ENCODE data around the gene OR4D1. TPM values are rescaled to one million over a fixed set of nuclear protein-coding genes. Genes with fewer than 3 reads are reported as not detected.

The OR4D1 gene
- total and polyA plus RNA-seq, 2 of the 4 experiments (the other 2 are of a cell fraction): not detected

DNA sequence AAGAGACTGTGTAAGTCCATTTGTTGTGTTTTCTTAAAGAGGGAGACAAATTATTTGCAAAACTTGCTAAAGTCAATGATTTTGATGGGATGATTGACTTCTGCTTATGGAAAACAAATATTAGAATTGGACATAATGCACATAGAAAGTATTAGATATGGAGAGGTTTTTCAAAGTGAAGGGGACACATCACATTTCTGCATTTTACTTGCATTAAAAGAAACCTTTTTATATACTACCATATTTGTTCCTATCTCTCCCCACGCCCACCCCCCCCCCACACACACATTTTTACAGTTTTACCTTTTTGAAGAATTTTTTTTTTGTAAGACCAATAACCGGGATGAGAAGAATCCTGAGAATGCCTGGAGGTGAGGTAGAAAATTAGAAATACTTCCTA lies 10.0 kb downstream of the OR4D1 start:
- DNase-seq (no peak), ATAC-seq (ENCODE audit: low read depth) (no peak)
- H3K56ac ChIP-seq (ENCODE audit: extremely low read depth, insufficient read depth, low read length): no peak overlapping the region
- POLR2A ChIA-PET (ENCODE audit: unreplicated experiment): no interaction called here
- CTCF ChIA-PET: no interaction called here
- H4K5ac ChIP-seq (ENCODE audit: low read depth, low read length): no peak overlapping the region
- no peaks in the 10 kb centered on the region for H3K9me1 ChIP-seq (ENCODE audit: insufficient read depth, low read length)
- intact Hi-C loops (cut with micrococcal nuclease) (no loop called here), in situ Hi-C loops (cut with MboI; ENCODE audit: low sequenced_read_pairs) (no loop called here), dilution Hi-C loops (cut with HindIII; ENCODE audit: low sequenced_read_pairs, unreplicated experiment) (no loop called here)
- H3K4ac ChIP-seq (ENCODE audit: low read depth, low read length): no peak overlapping the region
- H2AK9ac ChIP-seq (replicated peaks; ENCODE audit: low read depth, low read length, poor library complexity): no peak overlapping the region
- H3K4me3 ChIP-seq (ENCODE audit: insufficient read depth, low read depth, low read length): no peak overlapping the region
- no peak overlapping the region for H2BK120ac ChIP-seq (ENCODE audit: low read depth, low read length)
- no peaks in the 10 kb centered on the region for H4K20me1 ChIP-seq (ENCODE audit: insufficient read depth, low read length)
- H3K4me1 ChIP-seq (ENCODE audit: control insufficient read depth, insufficient read depth, low read length): peaks cover 2% of the 10 kb centered on the region; the same call in 1 of the 2 replicates
- no peak overlapping the region for H3K27ac ChIP-seq (ENCODE audit: insufficient read depth, low read length)
- H4K91ac ChIP-seq (ENCODE audit: insufficient read depth, low read depth, low read length): no peak overlapping the region
- H3K9me3 ChIP-seq (ENCODE audit: control insufficient read depth, insufficient read depth, low read length): no peaks in the 10 kb centered on the region
- BruUV-seq (replicated peaks): no TSS peak
- H2BK5ac ChIP-seq (ENCODE audit: low read depth, low read length, poor library complexity, severe bottlenecking): no peak overlapping the region
- H2BK15ac ChIP-seq (ENCODE audit: low read depth, low read length): no peak overlapping the region
- H3K79me1 ChIP-seq (ENCODE audit: low read depth in 1 of 2, low read length in 2 of 2): no peaks in the 10 kb centered on the region
- H4K8ac ChIP-seq (ENCODE audit: low read depth in 2 of 2, low read length in 2 of 2): no peak overlapping the region
- no peaks in the 10 kb centered on the region for H3K36me3 ChIP-seq (ENCODE audit: control insufficient read depth, insufficient read depth, low read length)
- H3K4me2 ChIP-seq (ENCODE audit: low read depth, low read length): no peak overlapping the region
- WGBS, 2 experiments (ENCODE audit: extremely low coverage in 2 of 2, insufficient read length in 1 of 2): no CpG with 5 or more reads among the region's 2 CpGs
- H2AK5ac ChIP-seq (ENCODE audit: low read depth, low read length): no peak overlapping the region
- H3K14ac ChIP-seq (replicated peaks; ENCODE audit: low read depth, low read length): no peak overlapping the region
- H3K27me3 ChIP-seq (ENCODE audit: control insufficient read depth, insufficient read depth, low read length): peaks cover 25% of the 10 kb centered on the region
- no peak overlapping the region for H3K9ac ChIP-seq (ENCODE audit: low read depth, low read length)
- no peak overlapping the region for H2BK20ac ChIP-seq (ENCODE audit: low read depth, low read length)
- no peak overlapping the region for H2AFZ ChIP-seq (replicated peaks; ENCODE audit: low read length, poor library complexity)
- H3K23ac ChIP-seq (ENCODE audit: low read depth, low read length): no peak overlapping the region
- no peak for TF ChIP-seq CHD1 (IDR thresholded peaks at IDR 0.05; ENCODE audit: low read depth, low read length)
- no peak for TF ChIP-seq SMC3 (IDR thresholded peaks at IDR 0.05; ENCODE audit: low read depth, low read length)
- TF ChIP-seq POLR2A (IDR thresholded peaks at IDR 0.05; ENCODE audit: low read depth, low read length): no peak
- no peak for TF ChIP-seq BHLHE40 (IDR thresholded peaks at IDR 0.05; ENCODE audit: low read depth, low read length)
- TF ChIP-seq RAD21 (IDR thresholded peaks at IDR 0.05; ENCODE audit: low read length): no peak
- TF ChIP-seq MAZ (IDR thresholded peaks at IDR 0.05; ENCODE audit: borderline replicate concordance, low read depth, low read length): no peak
- TF ChIP-seq, protein P1, sequence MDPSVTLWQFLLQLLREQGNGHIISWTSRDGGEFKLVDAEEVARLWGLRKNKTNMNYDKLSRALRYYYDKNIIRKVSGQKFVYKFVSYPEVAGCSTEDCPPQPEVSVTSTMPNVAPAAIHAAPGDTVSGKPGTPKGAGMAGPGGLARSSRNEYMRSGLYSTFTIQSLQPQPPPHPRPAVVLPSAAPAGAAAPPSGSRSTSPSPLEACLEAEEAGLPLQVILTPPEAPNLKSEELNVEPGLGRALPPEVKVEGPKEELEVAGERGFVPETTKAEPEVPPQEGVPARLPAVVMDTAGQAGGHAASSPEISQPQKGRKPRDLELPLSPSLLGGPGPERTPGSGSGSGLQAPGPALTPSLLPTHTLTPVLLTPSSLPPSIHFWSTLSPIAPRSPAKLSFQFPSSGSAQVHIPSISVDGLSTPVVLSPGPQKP (IDR thresholded peaks at IDR 0.05; ENCODE audit: borderline replicate concordance, low read depth, low read length): no peak
- TF ChIP-seq RCOR1 (IDR thresholded peaks at IDR 0.05; ENCODE audit: insufficient replicate concordance, low read length): no peak
- no peak for TF ChIP-seq FOS (IDR thresholded peaks at IDR 0.05; ENCODE audit: low read depth, low read length)
- TF ChIP-seq, protein P2, sequence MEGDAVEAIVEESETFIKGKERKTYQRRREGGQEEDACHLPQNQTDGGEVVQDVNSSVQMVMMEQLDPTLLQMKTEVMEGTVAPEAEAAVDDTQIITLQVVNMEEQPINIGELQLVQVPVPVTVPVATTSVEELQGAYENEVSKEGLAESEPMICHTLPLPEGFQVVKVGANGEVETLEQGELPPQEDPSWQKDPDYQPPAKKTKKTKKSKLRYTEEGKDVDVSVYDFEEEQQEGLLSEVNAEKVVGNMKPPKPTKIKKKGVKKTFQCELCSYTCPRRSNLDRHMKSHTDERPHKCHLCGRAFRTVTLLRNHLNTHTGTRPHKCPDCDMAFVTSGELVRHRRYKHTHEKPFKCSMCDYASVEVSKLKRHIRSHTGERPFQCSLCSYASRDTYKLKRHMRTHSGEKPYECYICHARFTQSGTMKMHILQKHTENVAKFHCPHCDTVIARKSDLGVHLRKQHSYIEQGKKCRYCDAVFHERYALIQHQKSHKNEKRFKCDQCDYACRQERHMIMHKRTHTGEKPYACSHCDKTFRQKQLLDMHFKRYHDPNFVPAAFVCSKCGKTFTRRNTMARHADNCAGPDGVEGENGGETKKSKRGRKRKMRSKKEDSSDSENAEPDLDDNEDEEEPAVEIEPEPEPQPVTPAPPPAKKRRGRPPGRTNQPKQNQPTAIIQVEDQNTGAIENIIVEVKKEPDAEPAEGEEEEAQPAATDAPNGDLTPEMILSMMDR (conservative IDR thresholded peaks at IDR 0.05; ENCODE audit: low read depth, low read length): no peak
- TF ChIP-seq, protein P3, sequence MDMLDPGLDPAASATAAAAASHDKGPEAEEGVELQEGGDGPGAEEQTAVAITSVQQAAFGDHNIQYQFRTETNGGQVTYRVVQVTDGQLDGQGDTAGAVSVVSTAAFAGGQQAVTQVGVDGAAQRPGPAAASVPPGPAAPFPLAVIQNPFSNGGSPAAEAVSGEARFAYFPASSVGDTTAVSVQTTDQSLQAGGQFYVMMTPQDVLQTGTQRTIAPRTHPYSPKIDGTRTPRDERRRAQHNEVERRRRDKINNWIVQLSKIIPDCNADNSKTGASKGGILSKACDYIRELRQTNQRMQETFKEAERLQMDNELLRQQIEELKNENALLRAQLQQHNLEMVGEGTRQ (IDR thresholded peaks at IDR 0.05; ENCODE audit: low read depth, low read length): no peak
- TF ChIP-seq MXI1 (IDR thresholded peaks at IDR 0.05; ENCODE audit: borderline replicate concordance, low read depth, low read length): no peak
- TF ChIP-seq CEBPB (IDR thresholded peaks at IDR 0.05; ENCODE audit: low read depth, low read length): no peak
- no peak for TF ChIP-seq NFE2L2 (IDR thresholded peaks at IDR 0.05; ENCODE audit: low read depth, low read length)
- no peak for TF ChIP-seq MAFK (IDR thresholded peaks at IDR 0.05; ENCODE audit: low read depth, low read length)
- TF ChIP-seq RFX5 (IDR thresholded peaks at IDR 0.05; ENCODE audit: low read depth, low read length): no peak
- no peak overlapping the region for H3K18ac ChIP-seq (ENCODE audit: low read depth, low read length)

Measured in IMR-90 (cell line).